Ectodermal cell (in vitro differentiated cells): ENCODE data around the gene TCF4.
A peak's percentile ranks its signal among the peaks of the same experiment; 100 is the strongest.

Source experiments
- H3K27ac ChIP-seq: 2 replicates; pipeline ENCODE4 v1.7.0; 2013; ENCODE audit warnings: mild to moderate bottlenecking, low read depth, low read length; ENCODE audit not compliant: insufficient read depth, poor library complexity, severe bottlenecking
- H3K27me3 ChIP-seq: 2 replicates; pipeline ENCODE4 v1.7.0; 2013; ENCODE audit warnings: mild to moderate bottlenecking, low read length; ENCODE audit not compliant: insufficient read depth, control insufficient read depth, poor library complexity, severe bottlenecking
- H3K36me3 ChIP-seq: one replicate; pipeline ENCODE4 v1.7.0; 2013; ENCODE audit warnings: low read length; ENCODE audit not compliant: control insufficient read depth, insufficient read depth
- H3K4me1 ChIP-seq: one replicate; pipeline ENCODE4 v1.7.0; 2013; ENCODE audit warnings: low read length; ENCODE audit not compliant: control insufficient read depth, insufficient read depth
- H3K4me3 ChIP-seq: 2 replicates; pipeline ENCODE4 v1.7.0; 2013; ENCODE audit warnings: low read depth, low read length, control low read depth; ENCODE audit not compliant: insufficient read depth
- H3K9me3 ChIP-seq: 2 replicates; pipeline ENCODE4 v1.7.0; 2013; ENCODE audit warnings: mild to moderate bottlenecking, low read length, moderate library complexity; ENCODE audit not compliant: control insufficient read depth
- WGBS, 2 experiments: methylation state at CpG; one replicate each; pipeline ENCODE4 v1.1.7; 2013; ENCODE audit warnings: missing lambda C conversion rate in 2 of 2; 5-methylcytosine and 5-hydroxymethylcytosine counted together

Gene TCF4

DNA sequence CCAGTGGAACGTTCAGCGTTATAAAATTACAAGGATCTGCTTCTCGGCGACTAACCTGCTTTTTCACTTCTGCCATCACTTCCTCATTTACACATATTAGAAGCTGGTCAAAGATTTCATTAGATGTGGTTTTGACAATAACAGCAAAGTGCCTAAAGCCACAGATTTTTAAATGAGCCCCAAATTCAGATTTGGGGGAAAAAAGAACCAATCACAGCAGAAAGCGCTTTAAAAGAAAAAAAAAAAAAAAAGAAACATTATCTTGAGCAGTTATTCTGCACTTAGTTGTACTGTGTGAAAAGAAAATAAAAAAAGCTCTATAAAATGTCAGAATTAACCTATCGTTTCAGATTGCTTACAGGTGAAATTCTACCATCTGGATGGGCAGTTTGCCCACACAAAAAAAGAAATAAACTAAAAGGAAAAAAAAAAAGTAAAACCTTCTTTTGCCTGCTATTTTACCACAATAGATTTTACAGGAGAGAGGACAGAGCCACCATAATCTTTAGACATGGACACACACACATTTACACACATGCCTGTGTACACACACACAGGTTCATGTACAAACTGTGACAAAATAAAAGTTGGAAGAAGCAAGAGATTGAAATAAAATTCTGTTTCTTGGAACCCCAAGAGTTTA lies 167.2 kb downstream of the TCF4 start:
- H3K36me3 ChIP-seq, result no peaks in the 10 kb centered on the region
- H3K27ac ChIP-seq, result no peak overlapping the region
- H3K27me3 ChIP-seq, result no peaks in the 10 kb centered on the region
- H3K4me1 ChIP-seq, result peaks cover 53% of the 10 kb centered on the region
- 72 to 78% methylated on average over 5 to 6 of the region's 6 CpGs for WGBS, 2 experiments
- H3K9me3 ChIP-seq, result no peaks in the 10 kb centered on the region
- no peak overlapping the region for H3K4me3 ChIP-seq

DNA sequence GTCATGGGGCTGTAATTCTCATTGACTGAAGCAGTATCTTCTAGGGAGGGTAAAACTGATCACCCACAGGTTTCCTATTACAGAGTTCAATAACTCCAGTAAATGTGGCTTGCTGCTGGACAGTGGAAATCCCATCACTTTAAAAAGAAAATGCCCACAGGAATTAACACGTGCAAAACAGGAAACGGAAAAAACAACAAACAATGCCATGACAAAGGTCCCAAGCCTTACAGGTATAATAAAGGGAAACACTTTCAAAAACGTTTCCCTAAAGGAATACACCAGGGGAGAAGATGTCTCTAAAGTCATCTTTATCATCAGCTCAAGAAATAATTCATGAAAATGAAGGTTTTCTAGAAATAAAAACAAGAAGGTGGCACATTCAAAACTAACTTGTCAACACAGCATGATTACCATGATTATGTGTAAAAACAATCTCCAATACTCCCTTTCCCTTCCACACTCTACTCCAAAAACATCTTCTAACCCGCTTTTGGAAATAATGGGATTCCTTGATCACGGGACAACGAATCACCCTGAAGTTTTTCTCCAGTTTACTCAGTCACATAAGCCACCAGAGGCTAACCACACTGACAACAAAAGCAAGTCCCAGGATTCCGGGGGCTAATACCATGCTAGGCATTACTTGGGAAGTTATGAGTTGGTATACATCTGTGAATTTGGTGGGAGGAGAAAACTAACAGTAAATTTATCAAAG lies 167.9 kb downstream of the TCF4 start:
- peaks cover 53% of the 10 kb centered on the region for H3K4me1 ChIP-seq
- peak overlapping the region; percentile 36 for H3K27ac ChIP-seq
- WGBS, 2 experiments, result 32 to 37% methylated on average over 7 of the region's 7 CpGs
- H3K36me3 ChIP-seq, result no peaks in the 10 kb centered on the region
- no peaks in the 10 kb centered on the region for H3K27me3 ChIP-seq
- H3K4me3 ChIP-seq, result no peak overlapping the region
- no peaks in the 10 kb centered on the region for H3K9me3 ChIP-seq

DNA sequence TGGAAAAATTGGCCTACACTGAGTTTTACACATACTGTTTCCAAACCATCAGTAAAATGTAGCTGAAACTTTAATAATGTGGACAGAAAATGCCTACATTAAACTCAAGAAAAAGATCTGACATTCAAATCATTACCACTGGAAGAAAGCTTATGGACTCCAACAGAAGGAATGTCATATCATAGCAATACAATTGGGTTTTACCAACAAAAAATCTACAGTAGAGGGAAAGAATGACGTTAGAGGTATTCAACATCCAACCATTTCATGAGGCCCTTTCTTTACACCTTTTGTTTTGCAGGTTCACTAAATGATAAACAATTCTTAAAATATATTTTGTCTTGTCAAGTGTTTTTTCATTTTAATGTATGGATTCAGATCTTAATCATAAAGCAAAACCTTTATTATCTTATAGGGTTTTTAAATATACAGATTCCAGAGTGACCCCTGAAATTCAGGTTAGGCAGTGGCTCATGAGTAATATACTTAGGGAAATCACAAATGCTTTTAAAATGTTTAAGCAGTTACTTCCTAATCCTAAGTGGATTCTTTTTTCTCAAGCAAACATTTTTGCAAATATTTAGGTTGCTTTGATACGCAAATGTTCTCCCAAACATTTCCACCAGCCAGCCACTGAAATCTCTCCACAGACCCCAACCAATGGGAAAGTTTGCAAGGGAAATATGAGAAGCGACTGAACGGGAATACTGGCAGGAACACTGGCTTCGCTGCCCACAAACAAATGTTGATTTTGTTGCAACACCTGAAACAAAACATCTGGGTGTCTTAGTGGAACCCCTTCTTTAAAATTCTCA lies 168.7 kb downstream of the TCF4 start:
- H3K4me1 ChIP-seq, result peaks cover 52% of the 10 kb centered on the region
- no peaks in the 10 kb centered on the region for H3K9me3 ChIP-seq
- no peak overlapping the region for H3K4me3 ChIP-seq
- H3K27me3 ChIP-seq, result no peaks in the 10 kb centered on the region
- H3K27ac ChIP-seq, result peak overlapping the region; percentile 36
- no peaks in the 10 kb centered on the region for H3K36me3 ChIP-seq
- 16 to 25% methylated on average over 4 to 5 of the region's 5 CpGs for WGBS, 2 experiments

DNA sequence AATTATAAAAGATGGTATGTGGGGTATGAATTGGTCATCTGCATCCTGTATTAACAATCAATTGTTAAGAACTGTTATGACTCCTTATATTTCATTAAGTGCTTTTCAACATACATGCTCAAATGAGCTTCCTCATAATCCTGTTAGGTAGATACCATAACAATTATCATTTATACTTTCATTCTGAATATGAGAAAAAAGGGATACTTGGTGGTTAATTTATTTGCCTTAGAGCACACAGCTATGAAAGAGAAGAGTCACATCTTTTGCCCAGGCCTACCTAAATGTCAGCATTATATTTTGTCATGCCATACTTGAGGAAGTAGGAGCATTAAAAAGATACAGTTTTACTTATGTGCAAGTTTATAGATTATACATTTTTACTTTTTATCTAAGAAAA lies 169.6 kb downstream of the TCF4 start:
- H3K27me3 ChIP-seq, result no peaks in the 10 kb centered on the region
- H3K27ac ChIP-seq, result no peak overlapping the region
- H3K36me3 ChIP-seq, result no peaks in the 10 kb centered on the region
- peaks cover 43% of the 10 kb centered on the region for H3K4me1 ChIP-seq
- no peak overlapping the region for H3K4me3 ChIP-seq
- no peaks in the 10 kb centered on the region for H3K9me3 ChIP-seq

DNA sequence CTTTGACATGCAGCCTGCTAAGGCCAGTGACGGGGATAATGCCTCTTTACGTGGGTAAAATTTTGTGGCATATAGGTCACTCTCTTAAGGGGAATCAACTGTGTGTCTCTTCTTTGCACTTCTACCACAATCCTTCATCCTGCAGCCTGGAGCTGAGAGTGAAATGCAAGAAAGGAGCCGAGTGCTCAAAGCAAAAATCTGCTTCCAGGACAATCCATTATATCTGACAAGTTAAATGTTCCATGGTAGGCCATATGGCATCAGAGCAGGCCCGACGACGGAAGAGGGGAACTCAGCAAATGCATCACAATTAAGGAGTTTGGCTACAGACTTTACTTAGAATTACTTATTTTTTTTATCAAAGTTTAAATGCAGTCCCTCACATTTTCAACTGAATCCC lies 171.2 kb downstream of the TCF4 start:
- H3K27ac ChIP-seq, result peak overlapping the region; percentile 21
- peaks cover 31% of the 10 kb centered on the region for H3K4me1 ChIP-seq
- no peaks in the 10 kb centered on the region for H3K36me3 ChIP-seq
- no peak overlapping the region for H3K4me3 ChIP-seq
- no peaks in the 10 kb centered on the region for H3K9me3 ChIP-seq
- no peaks in the 10 kb centered on the region for H3K27me3 ChIP-seq
- WGBS, 2 experiments, result 58 to 60% methylated on average over 6 of the region's 6 CpGs

DNA sequence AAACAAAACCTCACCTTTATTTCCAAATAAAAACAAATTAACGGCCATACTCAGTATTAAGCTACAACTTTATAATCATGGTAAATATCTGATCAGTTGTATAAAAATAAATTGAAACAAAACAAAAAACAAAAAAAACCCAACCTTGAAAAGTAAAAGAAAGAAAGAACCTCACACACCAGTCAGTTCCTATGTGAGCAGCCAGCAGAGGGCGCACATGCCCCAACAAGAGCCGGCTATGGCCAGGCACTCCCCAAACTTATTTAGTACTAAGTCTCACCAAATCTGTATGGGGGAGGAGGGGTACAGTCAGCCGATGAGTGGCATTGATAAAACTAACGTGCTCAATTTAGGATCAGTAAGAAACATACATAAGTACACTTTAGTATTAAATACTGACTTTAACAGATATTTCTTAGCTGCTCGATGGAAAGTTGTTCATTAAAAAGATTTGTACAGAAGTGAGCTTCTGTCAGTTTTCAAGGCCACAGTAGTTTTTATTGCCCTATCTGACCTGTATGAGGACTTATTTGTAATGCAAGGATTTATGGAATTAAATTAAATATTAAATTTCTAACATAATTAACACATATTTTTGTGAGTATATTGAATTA lies 172.6 kb downstream of the TCF4 start:
- Histone ChIP-seq H3K27me3 (no peaks in the 10 kb centered on the region), H3K27ac (no peak overlapping the region), H3K9me3 (no peaks in the 10 kb centered on the region), H3K36me3 (no peaks in the 10 kb centered on the region), H3K4me1 (peaks cover 20% of the 10 kb centered on the region), H3K4me3 (no peak overlapping the region)
- WGBS, 2 experiments, result 19 to 28% methylated on average over 3 to 6 of the region's 6 CpGs

DNA sequence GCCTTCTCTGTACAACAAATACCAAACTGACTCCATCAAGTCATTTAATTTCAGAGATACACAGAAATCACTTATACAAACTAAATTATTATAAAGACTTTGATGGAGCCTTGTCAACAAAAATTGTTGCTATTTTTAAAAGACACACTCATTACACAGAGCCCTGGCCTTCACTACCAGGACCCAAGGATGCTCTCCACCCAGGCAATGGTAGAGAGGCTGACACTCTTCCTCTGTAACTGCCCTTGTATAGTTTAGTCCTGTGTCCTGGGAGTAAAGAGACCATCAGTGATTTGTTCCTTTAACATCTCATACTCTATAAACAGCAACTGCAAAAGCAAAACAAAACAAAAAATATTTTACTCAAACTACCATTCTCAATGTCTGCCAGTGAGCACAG lies 173.5 kb downstream of the TCF4 start:
- Histone ChIP-seq H3K9me3 (no peaks in the 10 kb centered on the region), H3K4me1 (peaks cover 11% of the 10 kb centered on the region), H3K36me3 (no peaks in the 10 kb centered on the region), H3K27ac (no peak overlapping the region), H3K27me3 (no peaks in the 10 kb centered on the region), H3K4me3 (no peak overlapping the region)

DNA sequence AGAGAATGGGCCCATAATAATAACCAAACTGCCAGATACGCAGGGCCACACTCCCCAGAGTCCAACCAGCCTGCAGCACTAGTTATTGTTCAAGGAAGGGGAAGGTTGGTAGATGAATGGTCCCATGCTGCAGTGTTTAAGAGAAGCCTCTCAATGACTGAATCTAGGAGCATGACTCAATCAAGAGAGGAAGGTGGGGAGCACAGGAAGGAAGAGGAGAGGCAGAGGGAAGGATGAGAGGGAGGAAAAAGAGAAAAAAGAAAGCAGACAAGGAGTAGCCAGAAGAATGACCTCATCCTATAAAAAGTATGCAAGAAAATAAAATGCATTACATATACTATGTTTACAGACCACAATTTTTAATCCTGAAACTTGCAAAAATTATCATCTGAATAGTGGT lies 174.5 kb downstream of the TCF4 start:
- peaks cover 9% of the 10 kb centered on the region for H3K4me1 ChIP-seq
- H3K36me3 ChIP-seq, result no peaks in the 10 kb centered on the region
- 89 to 100% methylated on average over 1 of the region's 1 CpG for WGBS, 2 experiments
- H3K9me3 ChIP-seq, result no peaks in the 10 kb centered on the region
- H3K27ac ChIP-seq, result no peak overlapping the region
- H3K4me3 ChIP-seq, result no peak overlapping the region
- H3K27me3 ChIP-seq, result no peaks in the 10 kb centered on the region

DNA sequence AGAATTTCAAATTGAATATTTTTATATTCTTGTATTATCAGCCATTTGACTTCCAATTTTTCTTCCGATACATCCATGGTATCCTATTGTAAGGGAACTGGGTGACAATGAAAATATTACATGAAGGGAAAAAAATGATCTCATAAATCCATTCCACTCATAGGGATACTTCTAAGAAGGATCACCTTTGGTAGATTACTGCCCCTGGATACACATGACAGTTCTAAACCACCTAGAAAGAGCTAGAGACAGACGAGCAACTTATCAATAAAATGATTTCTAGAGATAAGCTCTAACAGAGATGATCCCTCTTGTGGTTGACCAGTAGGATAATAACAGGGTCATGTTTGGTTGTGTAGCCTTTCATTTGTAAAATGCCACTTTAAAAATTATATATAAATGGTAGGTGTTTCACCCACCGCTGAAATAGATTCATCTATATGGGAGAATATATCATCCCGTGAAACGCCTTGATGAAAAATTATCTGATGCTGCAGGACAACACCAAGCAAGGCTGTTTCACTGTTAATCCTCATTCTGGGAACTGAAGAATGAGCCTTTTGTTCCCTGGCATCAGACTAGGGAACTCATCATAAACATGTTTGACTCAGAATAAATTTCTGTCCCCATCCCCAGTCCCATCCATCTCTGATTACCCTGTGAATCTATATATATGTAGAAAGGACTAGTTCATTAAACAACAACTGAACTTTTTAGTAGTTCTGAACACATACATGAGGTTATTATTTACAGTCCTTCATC lies 180.0 kb downstream of the TCF4 start:
- Histone ChIP-seq H3K9me3 (no peaks in the 10 kb centered on the region), H3K27ac (no peak overlapping the region), H3K36me3 (no peaks in the 10 kb centered on the region), H3K4me1 (peaks cover 34% of the 10 kb centered on the region), H3K27me3 (no peaks in the 10 kb centered on the region), H3K4me3 (no peak overlapping the region)
- whole genome bisulfite sequencing, 2 experiments, result 97 to 100% methylated on average over 4 to 5 of the region's 5 CpGs
